HG03460 (cell line): ENCODE data around the gene PPP2R5D.
A peak's percentile ranks its signal among the peaks of the same experiment; 100 is the strongest.
"Not testable (repeated sequence)": the region's sequence is repeated elsewhere in the genome, so short reads cannot be mapped to it uniquely, and the experiment has no call there.

ENCODE experiments used
- ATAC-seq: cut with Tn5 transposase; IDR thresholded peaks from one replicate; pipeline ENCODE4 v1.9.1; 2021; ENCODE audit not compliant: unreplicated experiment

The PPP2R5D gene

GRCh38 chr6:43021270-43022047 is 37.1 kb downstream of the PPP2R5D start, which contains the start of gene RRP36:
Gene RRP36, plus strand, starts transcription at chr6:43021623. Its CDS starts 32 bp downstream, at chr6:43021655.
- ATAC-seq, result peak; percentile 87

GRCh38 chr6:43024436-43024835 is 40.1 kb downstream of the PPP2R5D start:
- no peak for ATAC-seq

GRCh38 chr6:43026365-43026764 is 42.0 kb downstream of the PPP2R5D start:
- ATAC-seq, result no peak

- ATAC-seq, result no peak
Measured at GRCh38 chr6:43029120-43029519, 44.8 kb downstream of the PPP2R5D start.

- ATAC-seq, result no peak
Measured at GRCh38 chr6:43032326-43032725, 48.0 kb downstream of the PPP2R5D start.

- ATAC-seq, result no peak
Measured at GRCh38 chr6:43033496-43034189, 49.3 kb downstream of the PPP2R5D start.

GRCh38 chr6:43034190-43034525 is 49.8 kb downstream of the PPP2R5D start:
- no peak for ATAC-seq

GRCh38 chr6:43035495-43036194 is 51.3 kb downstream of the PPP2R5D start:
- ATAC-seq, result no peak

GRCh38 chr6:43036712-43037111 is 52.3 kb downstream of the PPP2R5D start:
- no peak for ATAC-seq

GRCh38 chr6:43037197-43037596 is 52.8 kb downstream of the PPP2R5D start:
- ATAC-seq, result no peak

- no peak for ATAC-seq
Measured at GRCh38 chr6:43037706-43038105, 53.3 kb downstream of the PPP2R5D start.

- no peak for ATAC-seq
Measured at GRCh38 chr6:43038727-43039126, 54.4 kb downstream of the PPP2R5D start.

GRCh38 chr6:43040542-43041257 is 56.3 kb downstream of the PPP2R5D start:
- ATAC-seq, result no peak

GRCh38 chr6:43041475-43041874 is 57.1 kb downstream of the PPP2R5D start:
- not testable (repeated sequence) for ATAC-seq

GRCh38 chr6:43043310-43043709 is 58.9 kb downstream of the PPP2R5D start:
- no peak for ATAC-seq

- ATAC-seq, result no peak
Measured at GRCh38 chr6:43045371-43045930, 61.1 kb downstream of the PPP2R5D start.

- no peak for ATAC-seq
Measured at GRCh38 chr6:43047998-43048397, 63.6 kb downstream of the PPP2R5D start.

GRCh38 chr6:43050981-43051380 is 66.6 kb downstream of the PPP2R5D start:
- ATAC-seq, result no peak

- no peak for ATAC-seq
Measured at GRCh38 chr6:43052225-43052841, 68.0 kb downstream of the PPP2R5D start.

GRCh38 chr6:43052842-43053544 is 68.6 kb downstream of the PPP2R5D start:
- ATAC-seq, result peak; percentile 16
